GM21723 (cell line): ENCODE results near the gene PROX2.

ENCODE experiments used
- ATAC-seq: cut with Tn5 transposase; IDR thresholded peaks from one replicate; pipeline ENCODE4 v1.9.1; 2021; ENCODE audit warnings: mild to moderate bottlenecking, moderate library complexity; ENCODE audit not compliant: unreplicated experiment

The PROX2 gene

DNA sequence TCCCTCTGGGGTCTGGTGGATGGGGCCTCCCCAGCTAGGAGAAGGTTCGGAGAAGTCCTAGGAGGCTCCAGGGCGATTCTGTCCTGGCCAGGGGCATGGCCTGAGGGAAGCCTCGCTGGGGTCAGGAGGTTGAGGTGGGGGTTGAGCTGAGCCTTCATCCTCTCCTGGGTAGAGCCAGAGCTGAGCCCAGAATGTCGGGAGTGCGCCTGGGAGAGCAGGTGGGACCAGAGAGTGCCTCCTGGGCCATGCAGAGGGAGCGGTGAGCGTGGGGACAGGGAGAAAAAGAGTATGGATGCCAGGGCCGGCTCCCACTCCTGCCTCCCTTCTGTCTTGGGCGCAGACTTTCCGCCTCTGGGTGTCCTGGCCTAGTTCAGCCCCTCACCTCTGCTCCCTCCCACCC, 34.0 kb upstream of the PROX2 start:
- no peak for ATAC-seq

DNA sequence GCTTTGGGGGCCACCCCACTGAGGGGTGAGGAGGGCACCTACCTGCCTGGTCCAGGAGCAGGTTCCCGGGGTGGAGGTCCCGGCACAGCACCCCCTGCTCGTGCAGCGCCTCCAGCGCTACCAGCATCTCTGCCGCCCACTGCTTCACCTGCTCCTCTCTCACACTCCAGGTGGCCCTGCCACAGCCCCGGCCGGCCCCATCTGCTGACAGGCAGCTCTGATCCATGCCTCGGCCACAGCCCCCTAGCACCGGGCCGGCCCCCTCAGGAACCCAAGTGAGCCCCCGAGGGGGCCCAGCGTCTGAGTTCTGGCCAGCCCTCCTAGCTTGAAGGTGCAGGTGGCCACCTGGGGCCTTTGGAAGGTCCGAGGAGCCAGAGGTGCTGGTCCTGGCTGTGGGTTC, 33.6 kb upstream of the PROX2 start:
- ATAC-seq, result no peak

DNA sequence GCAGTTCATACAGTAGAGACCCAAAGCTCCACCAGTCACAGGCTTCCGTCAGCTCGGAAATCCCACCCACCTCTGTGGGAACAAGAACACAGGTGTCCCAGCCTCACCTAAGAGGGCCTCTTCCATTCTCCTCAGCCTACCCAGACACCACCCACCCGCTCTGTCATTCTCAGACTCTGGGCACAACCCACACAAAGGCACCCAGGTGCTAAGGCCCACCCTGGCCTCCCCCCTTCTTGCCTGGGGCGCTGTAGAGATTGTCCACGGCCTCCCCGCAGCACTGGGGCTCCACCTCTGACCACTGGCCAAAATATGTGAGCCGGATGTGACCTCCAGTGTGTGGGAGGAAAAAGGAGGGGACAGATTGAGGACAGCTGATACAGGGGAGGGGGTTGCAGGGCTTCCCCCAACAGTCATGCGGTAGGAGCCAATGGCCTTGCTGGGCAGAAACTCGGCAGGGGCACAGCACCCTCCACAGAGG, 33.0 kb upstream of the PROX2 start:
- ATAC-seq, result no peak

DNA sequence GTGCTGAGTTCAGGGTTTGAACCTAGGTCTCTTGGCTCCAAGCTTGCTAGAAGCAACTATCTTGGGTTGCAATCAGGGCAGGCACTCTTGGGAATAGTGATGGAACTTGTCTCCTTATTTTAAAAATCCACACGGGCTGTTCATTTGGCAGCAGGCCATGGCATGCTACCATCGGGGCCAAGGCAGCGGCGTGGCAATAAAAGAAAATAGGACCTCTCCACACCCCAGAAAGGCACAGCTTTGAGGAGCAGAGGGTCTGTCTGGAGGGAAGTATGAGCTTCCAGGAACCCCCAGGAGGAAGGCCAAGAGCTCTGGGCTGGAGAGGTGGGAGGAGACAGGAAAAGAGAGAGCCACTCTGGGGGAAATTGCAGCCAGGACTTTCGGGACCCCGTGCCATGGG, 31.8 kb upstream of the PROX2 start:
- no peak for ATAC-seq

DNA sequence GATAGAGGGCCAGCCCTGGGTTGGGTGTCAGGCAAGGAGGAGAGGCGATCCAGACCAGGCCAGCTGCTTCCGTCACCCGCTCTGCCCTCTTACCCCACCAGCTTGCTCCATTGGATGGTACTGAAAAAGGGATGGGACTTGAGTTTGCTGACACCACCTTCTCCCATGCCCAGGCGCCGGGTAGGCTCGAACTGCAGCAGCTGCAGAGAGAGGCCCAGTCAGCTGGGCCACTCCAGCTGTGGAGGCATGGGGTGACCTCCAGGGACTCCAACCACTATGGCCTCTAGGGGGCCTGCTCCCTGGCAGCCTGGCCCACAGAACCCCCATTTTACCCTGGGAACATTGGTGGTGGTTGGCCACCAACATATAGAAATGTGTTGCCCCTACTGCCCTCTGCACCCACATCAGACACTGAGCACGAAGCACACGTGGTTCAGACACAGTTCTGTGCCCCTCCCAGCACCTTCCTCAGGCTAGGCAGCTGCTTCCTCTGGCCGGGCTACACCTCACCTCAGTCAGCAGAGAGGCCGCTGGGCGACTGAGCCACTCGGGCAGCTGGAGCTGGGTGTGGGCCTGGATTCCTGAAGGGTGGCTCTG, 31.1 kb upstream of the PROX2 start:
- ATAC-seq, result no peak

DNA sequence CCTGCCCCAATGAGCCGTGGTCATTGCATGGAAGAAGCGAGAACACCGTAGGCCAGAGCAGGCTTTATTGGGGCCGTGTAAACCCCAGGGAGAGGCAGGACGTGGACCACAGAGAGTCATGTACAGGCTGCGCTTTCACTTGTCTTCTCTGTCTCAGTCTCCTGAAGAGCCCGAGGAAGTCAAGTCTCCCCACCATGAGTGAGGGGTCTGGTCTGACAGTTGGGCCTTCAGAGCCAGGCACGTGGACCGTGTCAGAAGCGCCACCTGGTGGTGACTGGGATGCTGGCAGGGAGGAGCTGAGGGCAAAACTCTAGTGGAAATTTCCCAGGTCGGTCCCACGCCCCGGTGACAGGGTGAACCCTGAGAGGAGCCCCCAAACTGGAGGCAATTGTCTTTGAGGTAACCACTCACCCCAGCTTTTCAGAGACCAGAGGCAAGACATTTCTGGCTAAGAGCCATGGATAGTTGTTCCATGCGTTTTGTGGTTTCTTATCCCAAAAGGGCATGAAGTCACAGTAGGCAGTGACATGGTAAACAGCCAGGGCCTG, 29.7 kb upstream of the PROX2 start:
- no peak for ATAC-seq

DNA sequence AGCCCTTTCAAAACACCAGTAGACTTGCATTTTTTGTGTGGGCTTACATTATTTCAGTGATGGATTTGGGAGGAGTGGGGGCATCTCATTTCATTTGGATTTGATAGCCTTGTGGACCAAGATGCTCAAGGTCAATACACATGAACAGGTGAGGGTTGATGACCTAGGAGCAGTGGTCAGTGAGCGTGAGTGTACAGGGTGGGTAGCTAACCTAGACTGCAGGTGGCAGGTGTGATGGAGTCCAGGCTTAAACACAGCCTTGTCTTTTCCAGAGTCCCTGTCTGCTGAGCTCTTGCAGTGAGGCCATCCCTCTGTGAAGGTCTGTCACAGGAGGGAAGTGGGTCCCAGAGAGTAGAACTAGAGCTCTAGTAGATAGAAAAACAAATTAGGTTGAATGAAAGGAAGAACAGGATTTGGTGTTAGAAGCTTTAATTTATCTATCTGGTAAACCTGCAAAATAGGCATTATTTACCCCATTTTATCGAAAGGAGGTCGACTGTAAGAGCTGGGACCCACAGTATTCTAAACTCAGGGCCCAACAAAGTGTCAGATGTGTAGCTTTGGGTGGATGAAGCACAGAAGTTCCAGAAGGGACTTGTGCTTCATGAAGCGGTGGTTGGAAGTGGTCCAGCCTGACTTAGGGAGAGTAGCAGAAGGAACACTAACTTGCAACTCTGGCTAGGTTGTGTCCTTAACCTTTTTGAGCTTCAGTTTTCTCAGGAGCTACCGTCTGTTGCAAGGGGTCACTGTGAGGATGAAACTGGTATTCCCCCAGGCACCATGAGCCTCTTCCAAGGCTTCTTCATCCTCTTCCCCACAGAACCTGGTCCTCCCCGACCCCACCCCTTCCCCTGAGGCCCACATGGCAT, 28.9 kb upstream of the PROX2 start:
- no peak for ATAC-seq

DNA sequence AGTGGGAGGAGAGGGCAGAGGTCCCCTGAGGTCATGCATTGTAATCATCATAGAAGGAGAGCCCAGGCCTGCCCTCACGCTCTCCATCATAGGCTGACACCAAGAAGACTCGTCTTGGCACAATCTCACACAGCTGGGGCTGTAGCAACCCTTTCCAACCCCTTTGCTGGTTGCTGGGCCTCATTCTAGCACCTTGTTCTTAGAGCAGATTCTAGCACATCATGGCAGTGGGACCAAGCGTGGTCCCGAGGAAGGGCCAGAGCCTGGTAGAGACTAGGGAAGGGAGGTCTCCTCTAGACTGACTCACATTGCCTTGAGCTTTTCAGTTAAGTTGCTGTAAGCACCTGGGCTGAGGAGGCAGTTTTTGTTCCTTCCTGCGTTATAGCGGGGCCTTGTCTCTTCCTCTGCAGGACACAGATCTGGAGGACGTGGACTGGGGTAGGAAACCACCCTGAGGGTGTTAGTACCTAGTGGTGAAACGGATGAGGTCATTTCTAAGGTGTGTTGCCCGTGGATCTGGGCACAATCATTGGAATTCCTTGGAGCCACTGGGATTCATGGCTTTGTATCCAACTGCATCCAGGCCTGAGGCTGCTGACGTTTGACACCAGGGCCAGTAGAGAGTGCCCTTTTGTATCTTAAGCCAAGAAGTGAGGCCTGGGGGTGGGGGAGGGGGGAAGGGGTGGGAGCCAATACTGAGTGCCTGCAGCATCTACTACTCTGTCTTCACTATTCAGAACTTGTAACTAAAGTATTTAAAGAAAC, 27.2 kb upstream of the PROX2 start:
- no peak for ATAC-seq

DNA sequence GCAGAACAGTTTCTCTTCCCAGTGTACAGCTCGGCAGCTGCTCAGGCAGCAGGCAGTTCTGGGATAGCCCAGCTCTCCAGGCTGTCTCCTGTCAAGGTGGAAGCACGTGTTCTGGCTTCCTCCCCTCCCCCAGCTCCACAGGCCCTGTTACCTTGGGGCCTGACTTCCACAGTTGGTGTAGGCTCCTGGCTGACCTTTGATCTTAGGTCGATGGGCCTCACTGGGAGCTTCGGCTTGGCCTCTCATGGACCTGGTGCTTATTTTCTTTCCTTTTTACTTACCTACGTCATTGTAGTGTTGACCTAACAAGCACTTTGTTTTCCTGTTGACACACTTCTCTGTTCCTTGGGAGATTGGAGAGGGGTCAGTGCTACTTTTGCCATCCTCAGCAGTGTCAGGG, 22.7 kb upstream of the PROX2 start:
- no peak for ATAC-seq

DNA sequence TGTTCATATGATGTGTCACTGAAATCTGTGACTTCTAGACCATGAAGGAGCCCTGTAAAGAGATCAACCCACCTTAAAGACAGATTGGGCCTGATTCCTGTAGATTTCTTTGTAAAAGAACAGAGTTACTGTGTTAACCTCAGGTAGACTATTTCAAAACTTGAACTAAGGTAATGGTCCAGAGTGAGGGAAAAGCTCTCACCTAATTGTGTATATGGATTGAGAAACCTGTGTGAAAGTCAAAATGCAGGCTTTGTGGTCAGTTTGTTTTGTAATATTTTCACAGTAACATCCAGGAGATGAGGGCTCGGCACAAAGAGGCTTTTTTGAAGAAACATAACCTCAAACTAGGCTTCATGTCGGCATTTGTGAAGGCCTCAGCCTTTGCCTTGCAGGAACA, 22.1 kb upstream of the PROX2 start:
- ATAC-seq, result no peak

DNA sequence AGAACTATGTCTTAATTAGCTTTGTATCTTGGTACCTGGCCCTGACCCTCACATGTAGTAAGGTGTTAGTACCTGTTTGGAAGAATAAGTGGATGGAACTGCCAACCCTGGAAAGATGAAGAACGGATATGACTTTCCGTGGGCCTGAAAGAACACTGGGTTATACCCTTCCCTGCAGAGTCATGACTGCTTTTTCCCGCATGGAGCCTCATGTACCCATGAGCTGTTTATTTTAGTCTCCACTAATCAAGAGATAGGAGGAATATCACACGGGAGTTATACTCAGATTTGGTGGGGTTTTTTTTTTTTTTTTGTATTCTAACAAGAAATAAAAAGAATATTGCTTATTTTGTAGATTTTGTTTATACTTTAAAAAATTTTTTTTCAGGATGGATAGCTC, 21.7 kb upstream of the PROX2 start:
- ATAC-seq, result no peak

DNA sequence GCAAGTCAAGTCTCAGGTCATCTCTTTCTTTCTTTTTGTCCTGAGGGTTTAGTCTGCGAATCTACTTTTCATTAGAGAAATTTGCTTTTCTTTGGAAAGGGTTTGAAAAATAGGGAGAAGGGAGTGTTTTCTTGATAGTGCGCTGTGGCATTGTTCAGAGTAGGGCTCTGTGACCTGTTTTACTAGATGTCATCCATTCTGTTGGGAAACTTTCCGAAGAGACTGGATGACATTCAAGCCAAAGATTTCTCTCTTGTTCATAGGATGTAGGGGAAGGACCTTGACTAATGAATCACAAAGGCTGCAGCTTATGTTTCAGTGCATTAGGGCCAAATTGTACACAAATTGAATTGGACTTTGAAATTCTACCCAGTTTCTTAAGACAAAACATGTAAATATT, 20.5 kb upstream of the PROX2 start:
- ATAC-seq, result no peak

DNA sequence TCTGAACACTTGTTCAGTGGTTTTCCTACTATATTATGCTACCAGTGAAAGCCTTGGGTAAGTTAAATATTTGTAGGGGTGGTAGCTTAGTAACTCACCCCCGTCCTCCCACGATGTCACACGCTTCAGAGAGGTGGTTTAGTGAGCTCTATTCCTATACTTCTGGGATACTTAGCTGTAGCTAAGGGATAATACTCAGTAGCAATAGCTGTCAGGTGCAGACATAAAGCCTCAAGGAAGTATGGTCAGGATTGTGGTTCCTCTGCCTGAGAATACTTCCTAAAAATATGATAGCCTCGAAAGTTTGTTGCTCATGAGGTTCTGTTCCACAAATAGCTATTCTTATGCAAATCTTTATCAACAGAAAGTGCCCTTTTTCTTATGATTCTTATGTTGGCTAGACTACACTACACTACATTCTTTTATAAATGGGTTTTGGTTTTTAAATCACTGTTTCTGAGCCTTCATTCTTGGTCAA, 17.7 kb upstream of the PROX2 start:
- peak; percentile 63 for ATAC-seq

DNA sequence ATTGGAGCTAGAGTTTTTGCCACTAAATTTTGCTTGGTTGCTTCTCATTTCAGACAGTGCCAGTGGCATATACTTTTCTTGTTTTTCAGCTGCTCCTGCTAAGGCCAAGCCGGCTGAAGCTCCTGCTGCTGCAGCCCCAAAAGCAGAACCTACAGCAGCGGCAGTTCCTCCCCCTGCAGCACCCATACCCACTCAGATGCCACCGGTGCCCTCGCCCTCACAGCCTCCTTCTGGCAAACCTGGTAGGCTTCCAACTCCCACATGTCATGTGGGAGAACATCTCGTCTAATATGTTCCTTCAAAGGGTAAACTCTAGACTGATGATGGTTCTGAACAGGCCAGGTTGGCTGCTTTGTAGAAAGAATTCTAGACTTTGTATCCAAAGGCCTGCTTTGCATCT, 16.8 kb upstream of the PROX2 start:
- ATAC-seq, result no peak

DNA sequence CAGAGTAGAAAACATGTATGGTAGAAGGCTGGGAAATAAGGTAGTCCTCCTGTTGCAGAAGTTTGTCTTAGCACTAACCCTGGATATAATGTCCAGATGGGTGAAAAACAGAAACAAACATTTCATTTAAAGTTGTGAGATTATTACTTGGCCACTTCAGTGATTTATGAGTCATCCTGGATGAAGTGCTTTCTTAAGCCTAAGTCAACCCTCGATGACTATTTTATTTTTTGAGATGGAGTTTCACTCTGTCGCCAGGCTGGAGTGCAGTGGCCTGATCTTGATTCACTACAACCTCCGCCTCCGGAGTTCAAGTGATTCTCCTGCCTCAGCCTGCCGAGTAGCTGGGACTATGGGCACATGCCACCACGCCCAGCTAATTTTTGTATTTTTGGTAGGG, 15.9 kb upstream of the PROX2 start:
- no peak for ATAC-seq

DNA sequence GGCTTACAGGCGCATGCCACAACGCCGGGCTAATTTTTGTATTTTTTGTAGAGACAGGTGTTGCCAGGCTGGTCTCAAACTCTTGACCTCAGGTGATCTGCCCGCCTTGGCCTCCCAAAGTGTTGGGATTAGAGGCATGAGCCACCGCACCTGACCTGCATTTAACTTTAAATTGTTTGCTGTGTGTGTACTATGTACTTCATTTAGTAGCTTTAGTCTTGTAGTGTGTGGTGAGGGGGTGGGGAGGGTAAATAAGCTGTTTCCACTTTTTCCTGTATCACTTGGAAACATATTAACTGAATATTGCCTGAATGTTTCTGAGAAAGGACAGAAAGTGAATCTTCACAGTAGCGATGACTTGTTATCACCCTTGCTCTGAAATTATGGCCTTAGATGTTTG, 14.3 kb upstream of the PROX2 start:
- no peak for ATAC-seq

DNA sequence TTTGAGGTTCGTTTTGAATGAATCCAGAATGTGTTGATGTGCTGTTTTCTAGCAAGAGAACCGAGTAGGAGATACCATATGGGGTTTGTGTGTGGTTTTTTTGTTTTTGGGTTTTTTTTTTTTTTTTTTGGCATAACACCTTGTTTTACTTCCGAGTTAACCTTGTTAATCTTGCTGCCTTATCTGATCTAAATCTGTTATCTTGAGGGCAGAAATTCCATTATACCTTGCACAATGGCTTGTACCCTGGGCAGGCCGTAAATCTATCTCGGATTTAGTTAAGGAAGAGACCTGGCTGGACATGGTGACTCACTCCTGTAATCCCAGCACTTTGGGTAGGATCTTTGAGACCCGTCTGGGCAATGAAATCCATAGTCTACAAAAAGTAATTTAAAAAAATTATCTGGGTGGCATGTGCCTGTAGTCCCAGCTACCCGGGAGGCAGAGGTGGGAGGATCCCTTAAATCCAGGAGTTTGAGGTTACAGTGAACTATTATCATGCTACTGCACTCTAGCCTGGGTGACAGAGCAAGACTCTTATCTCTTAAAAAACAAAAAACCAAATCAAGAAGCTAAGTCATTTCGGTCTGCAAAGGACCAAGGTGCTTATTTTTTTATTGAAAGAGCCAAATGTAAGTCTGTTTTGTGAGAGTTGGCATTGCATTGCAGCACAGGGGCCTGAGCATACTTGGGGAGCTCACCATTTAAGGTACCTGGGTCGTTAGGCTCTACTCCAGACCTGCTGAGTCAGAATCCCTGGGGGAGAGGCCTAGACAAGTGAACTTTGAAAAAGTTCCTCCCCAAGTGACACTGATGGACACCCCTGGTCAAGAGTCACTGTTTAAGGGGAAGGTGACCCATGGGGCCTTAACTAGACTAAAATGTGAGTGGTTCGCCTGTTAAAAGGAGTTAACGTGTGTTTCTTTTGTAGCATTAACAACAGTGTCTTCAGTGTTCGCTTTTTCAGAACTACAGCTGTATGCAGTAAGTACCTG, 12.5 kb upstream of the PROX2 start:
- ATAC-seq, result no peak

DNA sequence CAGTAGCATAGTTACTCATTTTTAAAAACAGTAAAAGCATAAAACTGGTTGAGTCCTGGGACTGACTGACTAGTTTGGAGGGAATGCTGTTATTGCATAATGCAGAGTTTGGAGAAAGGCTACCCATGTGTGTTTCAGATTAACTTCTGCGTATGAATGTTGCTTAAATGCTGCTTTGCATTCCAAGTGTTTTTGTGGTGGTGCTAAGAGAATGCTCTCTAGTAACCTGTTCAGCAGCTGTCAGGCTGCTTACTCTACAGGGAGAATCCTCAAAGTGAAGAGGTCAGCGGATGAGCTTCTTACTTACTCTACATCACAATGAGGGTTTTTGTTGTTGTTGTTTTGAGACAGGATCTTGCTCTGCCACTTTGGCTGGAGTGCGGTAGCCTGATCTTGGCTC, 10.1 kb upstream of the PROX2 start:
- no peak for ATAC-seq

DNA sequence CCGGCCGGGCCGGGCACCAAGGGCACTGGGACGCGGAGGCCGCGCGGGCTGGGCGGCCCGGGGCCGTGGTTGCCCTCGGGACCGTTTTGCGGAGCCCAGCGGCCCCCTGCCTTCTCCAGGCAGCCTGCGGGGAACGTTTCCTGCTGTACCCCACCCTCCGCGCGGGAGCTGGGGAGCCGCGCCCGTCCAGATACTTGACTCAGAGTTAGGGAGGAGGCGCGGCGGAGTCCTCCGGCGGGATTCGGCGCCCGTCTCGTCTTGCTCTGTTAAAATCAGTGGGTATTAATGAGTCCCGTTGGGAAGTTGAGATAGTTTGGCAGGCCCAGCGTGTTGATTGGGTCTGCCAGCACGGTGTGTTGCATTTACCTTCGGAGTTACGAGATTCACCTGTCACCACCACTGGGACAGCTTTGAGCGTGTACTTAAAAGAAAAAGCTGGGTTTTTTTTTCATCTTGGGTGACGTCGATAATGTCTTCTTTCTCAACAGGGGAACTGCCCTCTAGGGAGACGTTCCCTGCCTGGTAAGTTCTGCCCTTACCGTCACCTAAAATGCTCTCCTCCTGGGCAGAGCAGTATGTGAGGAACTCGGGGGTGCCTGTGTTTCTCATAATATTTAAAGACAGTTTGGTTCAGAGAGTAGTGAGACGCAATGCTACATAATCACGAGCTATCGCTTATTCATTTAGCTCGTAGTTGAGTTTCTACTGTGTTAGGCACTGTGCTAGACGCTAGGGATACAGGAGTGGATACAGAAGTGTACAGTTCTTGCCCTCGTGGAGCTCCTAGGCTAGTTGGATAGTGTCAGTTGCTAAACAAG, 6.4 kb upstream of the PROX2 start:
- ATAC-seq, result peak; percentile 46
